ENCODE data around the gene CEP68. TPM values are rescaled to one million over a fixed set of nuclear protein-coding genes. Genes with fewer than 3 reads are reported as not detected.
"Not testable (repeated sequence)": the region's sequence is repeated elsewhere in the genome, so short reads cannot be mapped to it uniquely, and the experiment has no call there.

The CEP68 gene, protein sequence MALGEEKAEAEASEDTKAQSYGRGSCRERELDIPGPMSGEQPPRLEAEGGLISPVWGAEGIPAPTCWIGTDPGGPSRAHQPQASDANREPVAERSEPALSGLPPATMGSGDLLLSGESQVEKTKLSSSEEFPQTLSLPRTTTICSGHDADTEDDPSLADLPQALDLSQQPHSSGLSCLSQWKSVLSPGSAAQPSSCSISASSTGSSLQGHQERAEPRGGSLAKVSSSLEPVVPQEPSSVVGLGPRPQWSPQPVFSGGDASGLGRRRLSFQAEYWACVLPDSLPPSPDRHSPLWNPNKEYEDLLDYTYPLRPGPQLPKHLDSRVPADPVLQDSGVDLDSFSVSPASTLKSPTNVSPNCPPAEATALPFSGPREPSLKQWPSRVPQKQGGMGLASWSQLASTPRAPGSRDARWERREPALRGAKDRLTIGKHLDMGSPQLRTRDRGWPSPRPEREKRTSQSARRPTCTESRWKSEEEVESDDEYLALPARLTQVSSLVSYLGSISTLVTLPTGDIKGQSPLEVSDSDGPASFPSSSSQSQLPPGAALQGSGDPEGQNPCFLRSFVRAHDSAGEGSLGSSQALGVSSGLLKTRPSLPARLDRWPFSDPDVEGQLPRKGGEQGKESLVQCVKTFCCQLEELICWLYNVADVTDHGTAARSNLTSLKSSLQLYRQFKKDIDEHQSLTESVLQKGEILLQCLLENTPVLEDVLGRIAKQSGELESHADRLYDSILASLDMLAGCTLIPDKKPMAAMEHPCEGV
- total RNA-seq, result 1 to 10 TPM; 6.0 to 7.3 TPM

DNA sequence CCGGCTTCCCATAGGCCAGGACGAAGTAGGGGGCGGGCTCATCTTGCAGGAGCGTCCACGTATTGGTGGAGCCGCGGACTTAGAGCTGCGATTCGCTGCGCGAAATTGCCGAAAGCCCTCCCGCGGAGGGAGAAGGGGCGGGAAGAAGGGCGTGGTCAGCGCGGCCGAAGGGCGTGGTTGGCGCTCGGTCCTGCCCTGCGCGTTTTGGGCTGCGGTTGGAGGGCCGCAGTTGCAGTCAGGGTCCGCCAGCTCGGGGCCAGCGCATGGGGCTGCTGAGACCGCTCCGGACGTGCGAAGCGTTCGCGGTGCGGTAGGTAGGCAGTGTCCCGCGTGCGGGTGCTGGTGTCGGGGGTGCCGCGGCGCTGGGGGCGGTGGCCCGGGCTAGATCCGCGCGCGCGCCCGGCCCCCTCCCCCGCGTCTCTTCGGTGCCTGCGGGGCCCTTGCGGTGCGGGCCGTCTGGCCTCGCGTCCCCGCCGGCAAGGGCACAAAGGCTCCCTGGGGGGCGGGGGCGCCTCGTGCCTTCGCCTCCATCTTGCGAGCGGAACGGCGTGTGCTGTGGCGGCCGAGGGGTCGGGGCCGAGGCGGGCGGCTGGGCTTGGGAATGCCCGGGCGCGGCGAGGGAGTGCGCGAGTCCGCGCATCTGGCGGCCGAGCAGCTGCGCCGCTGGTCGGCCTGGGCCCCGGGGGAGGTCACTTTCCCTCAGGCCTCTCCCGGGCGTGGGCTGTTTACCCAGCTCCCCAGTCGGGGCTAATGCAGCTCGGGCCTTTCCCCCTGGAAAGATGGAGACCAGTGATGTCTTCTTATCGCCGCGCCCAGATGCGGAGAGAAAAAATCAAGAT is at the start of gene CEP68:
CEP68 (plus strand) TSS at position 202 of the 839 bp plus-strand sequence. CDS start 13,029 bp downstream, outside the sequence.
- H3K27me3 Mint-ChIP-seq (ENCODE audit: low read depth), result no peaks in the 10 kb centered on the region
- intact Hi-C loops (cut with micrococcal nuclease), result loop anchor here (1.0 to 2.0 kb wide), 12 partner anchors 67 to 1468 kb away; partner anchors contain the start of genes ACTR2, AFTPH, MDH1 and RAB1A
- peak within 1 kb of the TSS; percentile 67 for H3K27ac Mint-ChIP-seq
- no peaks in the 10 kb centered on the region for H3K36me3 Mint-ChIP-seq (ENCODE audit: low read depth)
- no peaks in the 10 kb centered on the region for H3K9me3 Mint-ChIP-seq
- peak; percentile 98 for DNase-seq
- H3K4me3 Mint-ChIP-seq, result peak within 1 kb of the TSS; percentile 93
- H3K4me1 Mint-ChIP-seq (ENCODE audit: low read depth), result peaks cover 51% of the 10 kb centered on the region
- CTCF ChIA-PET, result interaction anchor here (0.7 to 2.3 kb wide), 8 partner anchors 9 to 498 kb away, joined by 3 to 11 read pairs (median 3); no protein-coding TSS in a partner anchor

DNA sequence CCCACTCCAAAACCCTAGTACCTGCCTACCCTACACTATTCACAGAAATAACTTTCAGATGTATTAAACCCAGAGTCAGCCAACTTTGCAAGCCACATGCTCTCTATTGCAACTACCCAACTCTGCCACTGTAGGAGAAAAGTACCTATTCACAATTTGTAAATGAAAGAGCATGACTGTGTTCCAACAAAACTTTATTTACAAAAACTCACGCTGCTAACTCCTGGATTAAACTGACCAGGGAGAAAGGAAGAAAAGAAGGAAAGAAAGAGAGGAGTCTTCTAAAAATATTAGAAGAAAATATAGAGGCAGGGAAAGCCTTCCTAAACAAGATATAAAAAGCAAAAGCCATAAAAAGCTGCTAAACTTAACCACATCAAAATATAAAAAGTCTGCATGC is 42.4 kb upstream of the CEP68 start:
- Mint-ChIP-seq H3K4me3 (no peak overlapping the region), H3K9me3 (no peaks in the 10 kb centered on the region), H3K36me3 (ENCODE audit: low read depth) (peaks cover 34% of the 10 kb centered on the region), H3K27me3 (ENCODE audit: low read depth) (no peaks in the 10 kb centered on the region), H3K4me1 (ENCODE audit: low read depth) (no peaks in the 10 kb centered on the region), H3K27ac (no peak overlapping the region)
- DNase-seq, result no peak
- CTCF ChIA-PET, result no interaction called here
- intact Hi-C loops (cut with micrococcal nuclease), result no loop called here

DNA sequence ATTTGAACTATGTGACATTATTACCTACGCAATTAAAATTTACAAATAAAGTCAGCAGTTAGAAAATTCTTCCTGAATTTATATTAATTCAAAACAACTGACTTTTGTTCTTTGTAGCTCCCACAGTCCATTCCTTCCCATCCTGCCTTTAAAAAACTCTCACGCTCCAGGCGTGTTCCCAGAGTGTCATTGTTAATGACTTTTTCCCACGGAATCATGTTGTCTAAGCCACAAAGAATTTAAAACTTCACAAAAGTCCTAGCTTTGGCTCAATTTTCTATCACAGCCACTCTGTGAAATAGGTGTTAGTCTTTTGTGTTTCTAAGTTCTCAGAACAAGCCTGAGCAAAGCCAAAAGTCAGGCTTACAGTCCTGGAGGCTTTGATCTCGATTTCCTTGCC is 40.5 kb upstream of the CEP68 start:
- peaks cover 38% of the 10 kb centered on the region for H3K36me3 Mint-ChIP-seq (ENCODE audit: low read depth)

DNA sequence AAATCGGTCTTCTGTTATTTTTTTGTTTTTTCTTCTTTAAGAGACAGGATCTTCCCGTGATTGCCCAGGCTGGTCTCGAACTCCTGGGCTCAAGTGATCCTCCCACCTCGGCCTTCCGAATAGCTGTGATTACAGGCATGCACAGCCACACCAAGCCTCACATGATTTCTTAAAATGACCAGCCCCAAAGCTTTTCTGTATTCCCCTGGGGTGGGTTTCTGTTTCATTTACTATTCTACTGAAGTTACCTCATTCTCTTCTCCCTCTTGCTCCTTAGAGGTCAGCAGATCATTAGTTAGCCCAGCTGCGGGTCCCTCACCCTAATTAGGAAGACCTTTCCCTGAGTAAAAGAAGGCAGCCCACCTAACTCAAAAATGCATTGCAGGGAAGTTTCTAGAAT is 39.4 kb upstream of the CEP68 start:
- H3K4me3 Mint-ChIP-seq, result no peak overlapping the region
- intact Hi-C loops (cut with micrococcal nuclease), result no loop called here
- H3K27me3 Mint-ChIP-seq (ENCODE audit: low read depth), result no peaks in the 10 kb centered on the region
- no peaks in the 10 kb centered on the region for H3K4me1 Mint-ChIP-seq (ENCODE audit: low read depth)
- H3K27ac Mint-ChIP-seq, result no peak overlapping the region
- CTCF ChIA-PET, result interaction anchor here (1.0 kb wide), 1 partner anchor 48 kb away, joined by 3 read pairs; no protein-coding TSS in a partner anchor
- H3K9me3 Mint-ChIP-seq, result no peaks in the 10 kb centered on the region
- H3K36me3 Mint-ChIP-seq (ENCODE audit: low read depth), result peaks cover 36% of the 10 kb centered on the region
- DNase-seq, result no peak

More for the DNA sequence above, 40.5 kb upstream of the CEP68 start:
- intact Hi-C loops (cut with micrococcal nuclease), result no loop called here
- H3K27ac Mint-ChIP-seq, result no peak overlapping the region
- CTCF ChIA-PET, result no interaction called here
- H3K9me3 Mint-ChIP-seq, result no peaks in the 10 kb centered on the region
- H3K4me3 Mint-ChIP-seq, result no peak overlapping the region
- no peaks in the 10 kb centered on the region for H3K4me1 Mint-ChIP-seq (ENCODE audit: low read depth)
- H3K27me3 Mint-ChIP-seq (ENCODE audit: low read depth), result no peaks in the 10 kb centered on the region
- no peak for DNase-seq

DNA sequence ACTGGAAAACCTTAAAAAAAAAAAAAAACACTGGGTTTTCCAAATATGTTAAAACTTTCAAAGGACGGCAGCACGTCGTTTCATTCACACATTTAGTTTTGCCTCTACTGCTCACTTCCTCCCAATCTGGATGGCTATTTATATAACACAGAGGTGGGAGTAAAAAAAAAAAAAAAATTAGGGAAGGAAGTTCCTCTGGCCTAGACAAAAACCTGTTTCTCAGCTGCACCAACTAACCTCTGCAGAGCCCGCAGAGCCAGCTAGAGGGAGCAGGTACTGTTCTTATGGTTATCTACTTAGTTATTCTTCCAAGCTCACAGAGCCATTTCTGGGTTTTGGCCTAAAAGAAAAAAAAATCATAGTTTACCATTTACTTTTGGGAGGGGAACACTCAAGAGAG is 38.9 kb upstream of the CEP68 start:
- H3K9me3 Mint-ChIP-seq, result no peaks in the 10 kb centered on the region
- no peaks in the 10 kb centered on the region for H3K4me1 Mint-ChIP-seq (ENCODE audit: low read depth)
- H3K36me3 Mint-ChIP-seq (ENCODE audit: low read depth), result peaks cover 34% of the 10 kb centered on the region
- no peak overlapping the region for H3K4me3 Mint-ChIP-seq
- DNase-seq, result no peak
- CTCF ChIA-PET, result interaction anchor here (0.6 to 1.0 kb wide), 3 partner anchors 47 to 434 kb away, joined by 3 to 5 read pairs (median 4); no protein-coding TSS in a partner anchor
- H3K27me3 Mint-ChIP-seq (ENCODE audit: low read depth), result no peaks in the 10 kb centered on the region
- intact Hi-C loops (cut with micrococcal nuclease), result no loop called here
- no peak overlapping the region for H3K27ac Mint-ChIP-seq

DNA sequence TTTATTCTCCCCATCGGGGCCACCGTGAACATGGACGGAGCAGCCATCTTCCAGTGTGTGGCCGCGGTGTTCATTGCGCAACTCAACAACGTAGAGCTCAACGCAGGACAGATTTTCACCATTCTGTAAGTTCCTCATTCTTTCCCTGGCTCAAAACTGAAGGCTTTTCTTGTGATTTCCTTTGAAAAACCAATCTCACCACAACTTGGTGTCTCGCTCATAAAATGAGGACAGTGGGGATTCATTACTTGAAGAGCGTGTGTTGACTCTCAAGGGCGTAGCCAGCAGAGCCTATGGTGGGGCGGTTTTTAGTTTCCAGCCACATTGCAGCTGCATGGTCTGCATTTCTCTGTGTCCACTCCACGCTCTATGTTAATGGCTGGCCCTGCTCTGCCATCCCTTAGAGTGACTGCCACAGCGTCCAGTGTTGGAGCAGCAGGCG is 38.1 kb upstream of the CEP68 start:
- DNase-seq, result no peak
- CTCF ChIA-PET, result interaction anchor here (0.7 kb wide), 1 partner anchor 11 kb away, joined by 3 read pairs; no protein-coding TSS in a partner anchor
- no peak overlapping the region for H3K27ac Mint-ChIP-seq
- no peaks in the 10 kb centered on the region for H3K27me3 Mint-ChIP-seq (ENCODE audit: low read depth)
- peaks cover 34% of the 10 kb centered on the region for H3K36me3 Mint-ChIP-seq (ENCODE audit: low read depth)
- no peaks in the 10 kb centered on the region for H3K4me1 Mint-ChIP-seq (ENCODE audit: low read depth)
- H3K9me3 Mint-ChIP-seq, result no peaks in the 10 kb centered on the region
- no peak overlapping the region for H3K4me3 Mint-ChIP-seq
- intact Hi-C loops (cut with micrococcal nuclease), result no loop called here

DNA sequence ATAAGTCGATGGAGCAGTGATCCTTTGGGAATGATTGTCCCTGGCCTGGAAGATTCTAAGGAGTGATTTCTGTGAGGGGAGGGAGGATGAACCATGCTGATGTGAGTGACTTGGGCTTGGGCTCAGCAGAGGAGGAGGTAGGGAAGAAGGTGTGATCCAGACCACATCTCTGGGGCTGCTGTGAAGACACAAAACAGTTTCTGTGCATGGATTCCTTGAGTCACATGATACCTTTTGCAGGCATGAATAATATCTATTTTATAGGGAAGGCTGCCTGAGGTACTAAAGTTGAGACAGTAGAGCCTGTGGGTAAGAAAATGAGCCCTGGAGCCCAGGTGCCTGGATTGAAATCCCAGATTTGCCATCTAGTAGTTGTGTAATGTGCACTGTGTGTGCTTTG is 37.2 kb upstream of the CEP68 start:
- H3K9me3 Mint-ChIP-seq, result no peaks in the 10 kb centered on the region
- no peak overlapping the region for H3K27ac Mint-ChIP-seq
- H3K36me3 Mint-ChIP-seq (ENCODE audit: low read depth), result peaks cover 34% of the 10 kb centered on the region

DNA sequence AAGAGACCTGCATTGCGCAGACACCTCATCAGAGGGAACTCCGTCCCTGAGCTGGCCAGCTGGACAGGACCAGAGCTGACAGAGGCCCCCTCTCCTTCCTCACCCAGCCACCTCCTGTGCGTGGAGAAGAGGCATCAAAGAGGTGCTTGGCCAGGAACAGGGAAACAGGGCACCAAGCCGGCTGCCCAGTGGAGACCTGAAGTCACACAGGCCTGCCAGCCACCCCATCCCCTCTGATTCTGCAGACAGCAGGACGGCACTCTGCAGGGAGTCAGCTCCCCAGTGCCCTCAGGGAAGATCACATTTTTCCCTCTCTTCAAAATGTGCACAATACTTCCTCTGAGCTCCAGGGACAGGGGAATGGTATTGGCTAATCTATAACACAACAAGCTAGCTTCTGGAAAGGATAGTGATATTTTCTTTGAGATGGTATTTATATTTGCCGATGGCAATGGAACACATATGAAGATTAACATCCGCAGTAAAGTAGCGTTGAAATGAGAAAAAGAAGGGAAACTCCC is 36.5 kb upstream of the CEP68 start:
- H3K4me1 Mint-ChIP-seq (ENCODE audit: low read depth), result no peaks in the 10 kb centered on the region
- no peak overlapping the region for H3K4me3 Mint-ChIP-seq
- no peak overlapping the region for H3K27ac Mint-ChIP-seq
- H3K9me3 Mint-ChIP-seq, result no peaks in the 10 kb centered on the region
- no peaks in the 10 kb centered on the region for H3K27me3 Mint-ChIP-seq (ENCODE audit: low read depth)
- peaks cover 34% of the 10 kb centered on the region for H3K36me3 Mint-ChIP-seq (ENCODE audit: low read depth)
- DNase-seq, result no peak
- CTCF ChIA-PET, result interaction anchor here (1.0 to 1.7 kb wide), 2 partner anchors 12 to 107 kb away, joined by 3 read pairs; no protein-coding TSS in a partner anchor
- intact Hi-C loops (cut with micrococcal nuclease), result no loop called here

More for the DNA sequence above, 37.2 kb upstream of the CEP68 start:
- CTCF ChIA-PET, result no interaction called here
- Mint-ChIP-seq H3K27me3 (ENCODE audit: low read depth) (no peaks in the 10 kb centered on the region), H3K4me1 (ENCODE audit: low read depth) (no peaks in the 10 kb centered on the region), H3K4me3 (no peak overlapping the region)
- intact Hi-C loops (cut with micrococcal nuclease), result no loop called here
- no peak for DNase-seq

DNA sequence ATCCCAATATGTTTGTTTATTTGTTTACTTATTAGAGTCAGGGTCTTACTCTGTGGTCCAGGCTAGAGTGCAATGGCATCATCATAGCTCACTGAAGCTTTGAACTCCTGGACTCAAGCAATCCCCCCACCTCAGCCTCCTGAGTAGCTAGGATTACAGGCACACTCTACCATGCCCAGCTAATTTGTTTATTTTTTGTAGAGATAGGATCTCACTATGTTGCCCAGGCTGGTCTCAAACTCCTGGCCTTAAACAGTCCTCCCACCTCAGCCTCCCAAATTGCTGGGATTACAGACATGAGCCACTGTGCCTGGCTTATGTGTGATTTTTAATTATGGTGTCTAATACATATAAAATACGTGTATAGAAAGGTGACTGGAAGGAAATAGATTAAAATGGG is 36.0 kb upstream of the CEP68 start:
- intact Hi-C loops (cut with micrococcal nuclease); DNase-seq; H3K4me1 Mint-ChIP-seq (ENCODE audit: low read depth); H3K27me3 Mint-ChIP-seq (ENCODE audit: low read depth); H3K27ac Mint-ChIP-seq; H3K4me3 Mint-ChIP-seq; H3K9me3 Mint-ChIP-seq: not testable (repeated sequence)
- H3K36me3 Mint-ChIP-seq (ENCODE audit: low read depth), result peaks cover 34% of the 10 kb centered on the region
- CTCF ChIA-PET, result interaction anchor here (1.0 to 1.7 kb wide), 2 partner anchors 11 to 108 kb away, joined by 3 read pairs; no protein-coding TSS in a partner anchor

DNA sequence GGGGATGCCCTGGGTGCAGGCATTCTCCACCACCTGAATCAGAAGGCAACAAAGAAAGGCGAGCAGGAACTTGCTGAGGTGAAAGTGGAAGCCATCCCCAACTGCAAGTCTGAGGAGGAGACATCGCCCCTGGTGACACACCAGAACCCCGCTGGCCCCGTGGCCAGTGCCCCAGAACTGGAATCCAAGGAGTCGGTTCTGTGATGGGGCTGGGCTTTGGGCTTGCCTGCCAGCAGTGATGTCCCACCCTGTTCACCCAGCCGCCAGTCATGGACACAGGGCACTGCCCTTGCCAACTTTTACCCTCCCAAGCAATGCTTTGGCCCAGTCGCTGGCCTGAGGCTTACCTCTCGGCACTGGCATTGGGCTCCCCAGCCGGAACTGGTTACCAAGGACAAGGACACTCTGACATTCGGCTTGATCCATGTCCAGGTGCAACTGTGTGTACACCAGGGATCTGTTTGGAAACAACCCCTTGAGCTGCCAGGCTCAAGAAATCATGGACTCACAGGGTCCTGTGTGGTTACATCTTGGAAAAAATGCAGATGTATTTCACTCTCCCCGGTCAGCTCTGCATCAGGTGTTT is 35.2 kb upstream of the CEP68 start:
- Mint-ChIP-seq H3K27ac (no peak overlapping the region), H3K4me3 (no peak overlapping the region), H3K36me3 (ENCODE audit: low read depth) (peaks cover 34% of the 10 kb centered on the region), H3K9me3 (no peaks in the 10 kb centered on the region), H3K27me3 (ENCODE audit: low read depth) (no peaks in the 10 kb centered on the region), H3K4me1 (ENCODE audit: low read depth) (no peaks in the 10 kb centered on the region)
- DNase-seq, result no peak
- CTCF ChIA-PET, result interaction anchor here (1.7 kb wide), 1 partner anchor 11 kb away, joined by 3 read pairs; no protein-coding TSS in a partner anchor
- intact Hi-C loops (cut with micrococcal nuclease), result no loop called here

DNA sequence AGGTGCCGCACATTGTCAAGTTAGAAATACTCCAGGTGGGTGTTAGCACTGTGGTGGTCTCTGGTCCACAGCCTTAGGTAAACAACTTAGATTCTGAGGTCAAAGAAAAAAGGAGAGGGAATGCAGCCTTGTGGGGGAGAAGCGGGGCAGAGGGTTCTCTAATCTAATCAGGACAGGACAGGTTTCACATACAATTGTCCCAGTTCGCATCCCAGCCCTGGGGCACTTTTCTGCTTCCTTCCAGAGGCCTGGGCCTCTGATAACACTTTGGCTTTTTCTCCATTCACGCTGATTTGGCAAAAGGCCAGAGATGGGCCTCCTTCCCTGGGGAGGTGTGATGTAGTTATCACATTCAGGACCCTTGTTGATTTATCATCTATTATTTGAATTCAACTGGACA is 34.5 kb upstream of the CEP68 start:
- no peak overlapping the region for H3K4me3 Mint-ChIP-seq
- no peak overlapping the region for H3K27ac Mint-ChIP-seq
- CTCF ChIA-PET, result no interaction called here
- no peaks in the 10 kb centered on the region for H3K4me1 Mint-ChIP-seq (ENCODE audit: low read depth)
- H3K36me3 Mint-ChIP-seq (ENCODE audit: low read depth), result peaks cover 28% of the 10 kb centered on the region
- intact Hi-C loops (cut with micrococcal nuclease), result no loop called here
- H3K27me3 Mint-ChIP-seq (ENCODE audit: low read depth), result no peaks in the 10 kb centered on the region
- H3K9me3 Mint-ChIP-seq, result no peaks in the 10 kb centered on the region
- no peak for DNase-seq
